Measurements from ENCODE around the gene SETX.
A peak's percentile ranks its signal among the peaks of the same experiment; 100 is the strongest.

Gene SETX

DNA sequence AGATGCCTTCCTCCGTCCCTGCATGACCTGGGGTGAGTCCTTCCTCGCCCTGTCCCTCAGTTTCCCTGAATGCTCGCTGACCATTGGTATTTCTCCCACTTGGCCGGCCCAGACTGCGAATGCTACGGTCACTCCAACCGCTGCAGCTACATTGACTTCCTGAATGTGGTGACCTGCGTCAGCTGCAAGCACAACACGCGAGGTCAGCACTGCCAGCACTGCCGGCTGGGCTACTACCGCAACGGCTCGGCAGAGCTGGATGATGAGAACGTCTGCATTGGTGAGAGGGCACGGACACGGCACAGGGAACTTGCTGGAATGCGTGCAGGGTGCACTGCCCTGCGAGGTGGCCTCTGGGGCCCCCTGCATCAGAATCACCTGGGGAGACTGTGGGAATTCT lies 115.8 kb downstream of the SETX start:
- no peak for DNase-seq

DNA sequence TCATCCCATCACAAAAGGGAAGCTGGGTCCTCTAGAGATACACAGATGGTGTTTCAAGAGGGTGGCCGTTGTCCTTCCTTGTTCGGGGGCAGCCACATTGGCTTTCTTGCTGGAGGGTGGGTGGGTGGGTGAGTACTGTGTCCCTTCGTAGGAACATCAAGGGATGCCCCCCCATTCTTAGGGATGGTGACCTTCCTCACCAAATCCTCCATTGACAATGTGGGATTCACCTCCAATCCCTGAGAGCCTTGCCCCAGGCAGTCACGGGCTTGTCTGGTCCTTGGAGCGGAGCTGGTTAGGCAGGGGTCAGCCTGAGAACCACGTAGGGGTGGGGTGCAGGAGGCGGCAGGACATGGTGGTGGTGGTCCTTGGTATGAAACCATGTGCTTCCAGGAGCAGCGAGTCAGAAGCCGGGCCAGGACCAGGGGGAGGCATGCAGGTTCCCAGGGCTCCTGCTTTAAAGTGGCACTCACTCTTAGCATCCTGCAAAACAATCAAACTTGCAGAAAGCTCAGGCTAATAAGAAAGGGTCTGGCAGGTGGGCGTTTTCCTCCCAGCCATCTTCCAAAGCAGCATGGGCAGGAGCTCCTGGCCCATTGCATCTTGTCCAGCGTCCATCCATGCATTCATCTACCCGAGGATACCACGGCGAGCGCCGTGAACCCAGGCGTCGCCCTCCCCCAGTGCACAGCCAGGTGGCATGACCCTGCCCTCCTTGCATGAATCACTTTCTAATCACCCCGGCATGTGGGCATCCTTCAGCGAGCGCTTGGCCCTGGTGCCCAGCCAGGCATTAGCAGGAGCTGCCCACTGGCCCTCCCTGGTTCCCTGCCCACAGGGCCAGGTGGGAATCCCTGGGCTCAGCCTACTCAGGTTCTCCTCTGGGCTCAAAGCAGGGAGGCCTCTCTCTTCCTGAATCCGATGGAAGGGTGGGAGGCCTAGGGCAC lies 116.5 kb downstream of the SETX start:
- DNase-seq = no peak

DNA sequence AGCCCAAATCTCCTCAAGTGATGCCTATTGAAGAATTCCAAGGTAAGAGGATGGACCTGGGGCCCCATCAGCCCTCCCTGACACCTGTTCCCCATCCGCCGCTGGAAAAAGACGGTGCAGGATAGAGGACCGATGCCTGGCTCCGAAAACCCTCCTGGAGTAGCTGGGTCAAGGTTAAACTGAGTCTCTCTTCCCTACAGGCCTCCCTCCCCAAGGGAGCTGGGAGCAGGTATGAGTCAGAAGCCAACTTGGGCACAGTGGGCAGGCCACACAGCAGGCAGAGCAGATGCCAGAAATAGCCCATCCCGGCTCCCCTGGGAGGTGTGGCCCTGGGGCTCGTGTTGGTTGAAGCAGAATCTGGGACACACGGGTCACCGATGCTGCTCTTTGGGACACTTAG lies 117.3 kb downstream of the SETX start:
- DNase-seq = no peak

DNA sequence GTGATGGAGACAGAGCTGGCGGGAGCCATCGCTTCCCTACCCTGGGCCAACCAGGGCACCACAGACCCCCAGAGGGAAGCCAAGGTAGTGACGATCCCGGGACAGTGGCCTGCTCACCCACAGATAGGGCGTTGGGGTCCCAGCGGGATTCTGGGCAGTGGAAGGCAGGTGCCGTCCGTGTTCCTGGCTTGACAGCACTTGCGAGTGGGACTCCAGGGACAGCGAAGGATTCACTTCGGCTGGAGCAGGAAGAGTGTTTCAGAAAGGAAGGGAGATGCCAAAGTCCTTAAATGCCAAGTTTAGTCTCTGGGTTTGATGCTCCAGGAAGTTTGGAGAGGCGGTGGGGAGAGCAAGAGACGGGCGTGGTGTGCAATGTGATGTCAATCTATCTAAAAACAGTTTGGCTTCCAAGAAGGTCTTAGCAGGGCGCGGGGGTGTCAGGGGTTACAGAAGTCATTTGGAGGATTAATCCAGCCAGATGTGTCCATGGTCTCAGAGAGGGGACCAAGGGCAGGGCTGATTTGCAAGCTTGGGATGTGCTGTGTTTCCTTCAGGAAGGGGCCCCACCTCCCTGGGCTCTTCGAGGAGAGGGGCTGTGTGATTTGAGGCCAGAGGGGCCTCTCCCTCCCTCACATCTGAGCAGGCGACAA lies 118.0 kb downstream of the SETX start:
- no peak for DNase-seq

DNA sequence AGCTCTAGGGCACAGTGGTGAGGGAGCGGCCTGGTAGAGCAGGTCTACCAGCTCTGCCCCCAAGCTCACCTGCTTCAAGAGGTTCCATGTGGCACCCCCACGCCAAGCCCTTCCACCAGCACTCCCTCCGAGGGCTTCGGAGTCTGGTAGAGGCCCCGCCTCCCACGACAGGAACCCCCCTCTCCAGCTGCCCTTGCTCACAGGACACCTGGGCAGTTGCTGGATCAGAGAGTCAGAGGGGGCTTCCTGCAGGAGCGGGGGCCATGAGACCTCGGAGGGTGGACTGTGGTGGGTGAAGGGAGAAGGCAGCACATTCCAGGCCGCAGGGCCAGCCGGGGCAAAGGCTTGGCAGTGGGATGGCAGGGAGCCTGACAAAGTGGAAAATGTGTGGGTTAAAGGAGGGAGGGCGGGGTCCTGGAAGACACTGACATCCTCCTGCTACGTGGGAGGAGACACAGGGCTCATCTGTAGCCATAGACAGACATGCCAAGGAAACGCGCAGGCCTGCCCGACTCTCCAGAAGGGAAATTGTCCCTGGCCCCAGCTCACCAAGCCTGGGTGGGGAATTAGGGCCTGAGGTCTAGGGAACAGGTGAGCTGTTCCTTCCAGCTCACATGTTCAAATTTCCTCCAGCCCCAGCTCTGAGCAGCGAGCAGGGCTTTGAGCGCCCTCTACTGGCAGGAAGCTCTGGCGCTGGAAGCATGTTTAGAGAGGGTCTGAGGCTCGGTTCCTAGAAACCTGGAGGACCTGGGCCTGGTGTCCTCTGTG lies 118.7 kb downstream of the SETX start:
- peak; percentile 84 for DNase-seq

DNA sequence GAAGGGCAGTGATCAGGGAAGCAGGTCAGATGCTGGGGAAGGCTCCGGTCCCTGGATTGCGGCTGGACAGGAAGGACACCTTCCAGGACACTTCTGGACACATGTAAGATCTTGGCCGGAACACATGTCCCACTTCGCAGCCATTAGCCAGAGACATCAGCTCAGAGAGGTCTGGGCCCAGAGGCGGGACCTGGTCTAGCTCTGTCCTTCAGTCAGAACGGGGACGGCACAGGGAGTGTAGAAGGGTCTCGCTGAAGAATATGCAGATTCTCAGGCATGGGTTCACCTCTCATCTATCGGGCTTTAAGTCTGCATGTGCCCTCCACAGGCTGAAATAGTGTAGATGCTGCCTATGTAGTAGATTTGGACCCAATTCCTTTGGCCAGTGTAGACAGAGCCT lies 119.7 kb downstream of the SETX start:
- no peak for DNase-seq

DNA sequence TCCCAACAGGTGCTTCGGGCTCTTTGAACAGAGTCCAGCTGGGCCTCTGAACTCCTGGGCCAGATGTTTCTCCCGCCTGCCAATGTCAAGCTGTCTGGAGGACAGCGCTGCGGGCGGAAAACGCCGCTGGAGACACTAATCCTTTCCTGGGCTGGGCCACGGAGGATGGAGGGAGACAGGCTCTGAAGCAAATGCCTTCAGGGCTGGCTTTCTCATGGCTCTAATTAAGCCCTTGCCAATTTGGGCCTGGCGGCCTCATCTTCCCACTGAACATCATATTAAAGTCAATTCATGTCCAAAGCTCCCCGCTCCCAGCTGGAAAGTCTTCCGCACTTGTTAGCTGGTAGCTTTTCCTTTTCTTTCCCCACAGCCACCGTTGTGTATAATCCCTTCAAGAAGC lies 120.3 kb downstream of the SETX start:
- no peak for DNase-seq

DNA sequence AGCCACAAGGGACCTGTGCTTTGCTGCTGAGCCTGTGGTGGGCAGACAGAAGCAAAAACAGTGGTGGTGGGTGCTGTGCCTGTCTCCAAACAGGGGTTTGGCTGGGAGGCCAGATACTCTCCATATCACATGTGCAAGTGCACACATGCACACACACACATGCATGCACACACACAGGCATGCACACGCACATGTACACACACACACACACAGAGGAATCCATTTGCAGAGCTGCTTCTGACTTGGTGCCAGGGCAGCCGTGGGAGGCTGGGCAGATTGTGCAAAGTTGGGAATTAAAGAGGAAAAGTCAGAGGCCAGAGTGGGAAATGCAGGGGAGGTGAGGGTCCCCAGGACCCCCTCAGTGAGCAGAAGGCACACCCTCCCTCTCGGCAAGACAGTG lies 121.6 kb downstream of the SETX start:
- no peak for DNase-seq

DNA sequence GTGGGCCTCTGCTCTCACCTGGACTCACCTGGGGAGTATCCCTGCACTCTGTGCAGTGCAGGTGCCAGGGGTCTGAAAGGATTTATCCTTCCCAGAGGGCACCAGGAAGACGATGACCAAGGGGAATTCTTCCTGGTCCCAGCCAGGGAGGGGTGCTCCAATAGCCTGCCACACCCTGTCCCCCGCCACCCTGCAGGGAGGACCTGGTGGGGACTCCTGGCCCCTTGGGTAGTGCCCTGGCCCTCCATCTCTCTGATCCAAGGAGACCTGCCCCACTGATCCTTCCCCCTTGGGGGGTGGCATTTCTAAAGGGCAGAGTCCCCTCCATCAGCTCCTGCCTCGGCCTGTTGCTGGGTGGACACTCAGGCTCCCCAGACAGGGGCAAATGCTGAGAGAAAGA lies 122.3 kb downstream of the SETX start:
- DNase-seq = no peak

DNA sequence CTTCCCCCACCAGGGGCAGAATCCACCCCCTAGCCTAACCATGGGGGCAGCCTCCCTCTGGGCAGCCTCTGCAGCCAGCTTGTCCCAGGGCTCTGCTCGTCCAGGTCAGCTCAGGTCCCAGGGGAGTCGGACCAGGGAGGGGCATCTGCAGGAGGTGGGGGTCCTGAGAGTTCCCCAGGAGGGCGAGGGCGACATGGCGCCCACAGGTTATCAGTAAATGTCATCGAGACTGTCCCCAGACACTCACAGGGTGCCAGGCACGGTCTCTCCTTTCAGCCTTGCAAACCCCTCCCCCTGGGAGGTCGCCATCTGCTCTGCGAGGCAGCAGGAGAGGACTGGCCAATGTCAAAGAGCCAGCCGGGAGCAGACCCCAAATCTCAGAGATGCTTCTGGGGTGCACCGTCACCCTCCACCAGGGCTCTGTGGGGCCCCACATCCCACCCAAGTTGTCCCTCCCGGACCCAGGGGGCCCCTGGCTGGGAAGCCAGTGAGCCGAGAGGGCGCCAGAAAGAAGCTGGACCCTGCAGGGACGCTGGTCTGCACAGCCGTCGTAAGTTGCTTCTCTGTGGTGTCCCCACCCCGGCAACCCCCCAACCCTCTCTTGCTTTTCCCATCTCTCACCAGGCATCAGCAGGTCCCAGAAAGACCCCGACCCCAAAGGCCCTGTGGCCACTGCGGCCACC lies 123.6 kb downstream of the SETX start:
- DNase-seq = no peak

DNA sequence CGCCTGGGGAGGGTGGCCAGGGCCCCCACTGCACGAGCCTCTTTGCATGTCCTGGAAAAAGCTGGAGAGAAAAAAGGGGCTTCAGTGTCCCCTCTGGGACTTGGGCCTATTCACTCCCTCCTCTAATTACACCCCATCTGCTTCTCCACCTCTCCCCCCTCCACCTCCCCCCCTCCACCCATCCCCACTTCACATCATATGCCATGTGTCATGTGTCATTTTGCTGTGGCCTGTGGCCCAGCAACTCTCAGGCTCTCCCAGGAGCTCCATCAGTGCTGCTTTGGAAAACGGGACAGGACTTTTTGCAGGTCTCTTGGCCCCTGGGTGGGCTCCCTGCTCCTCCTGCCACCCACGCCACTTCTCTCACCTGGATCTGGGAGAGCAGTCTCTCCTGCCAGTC lies 124.2 kb downstream of the SETX start:
- no peak for DNase-seq

DNA sequence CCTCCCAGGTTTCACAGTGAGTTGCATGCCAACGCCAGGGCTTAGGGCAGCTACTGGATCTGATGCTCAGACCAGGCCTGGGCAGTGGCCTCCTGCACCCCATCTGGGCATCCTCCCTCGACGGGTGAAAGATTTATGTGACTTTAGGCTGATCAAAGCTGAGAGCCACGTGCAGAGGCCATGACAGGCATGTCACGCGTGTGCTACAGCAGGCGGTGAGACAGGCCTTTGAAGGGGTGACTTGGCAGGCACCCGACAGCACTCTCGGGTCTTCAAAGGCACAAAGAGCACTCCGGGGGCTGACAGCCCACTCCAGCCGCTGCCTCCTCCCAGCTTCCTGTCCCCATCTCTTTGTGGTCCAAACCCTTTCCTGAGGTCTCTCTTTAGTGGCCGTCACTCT lies 126.7 kb downstream of the SETX start:
- no peak for DNase-seq

DNA sequence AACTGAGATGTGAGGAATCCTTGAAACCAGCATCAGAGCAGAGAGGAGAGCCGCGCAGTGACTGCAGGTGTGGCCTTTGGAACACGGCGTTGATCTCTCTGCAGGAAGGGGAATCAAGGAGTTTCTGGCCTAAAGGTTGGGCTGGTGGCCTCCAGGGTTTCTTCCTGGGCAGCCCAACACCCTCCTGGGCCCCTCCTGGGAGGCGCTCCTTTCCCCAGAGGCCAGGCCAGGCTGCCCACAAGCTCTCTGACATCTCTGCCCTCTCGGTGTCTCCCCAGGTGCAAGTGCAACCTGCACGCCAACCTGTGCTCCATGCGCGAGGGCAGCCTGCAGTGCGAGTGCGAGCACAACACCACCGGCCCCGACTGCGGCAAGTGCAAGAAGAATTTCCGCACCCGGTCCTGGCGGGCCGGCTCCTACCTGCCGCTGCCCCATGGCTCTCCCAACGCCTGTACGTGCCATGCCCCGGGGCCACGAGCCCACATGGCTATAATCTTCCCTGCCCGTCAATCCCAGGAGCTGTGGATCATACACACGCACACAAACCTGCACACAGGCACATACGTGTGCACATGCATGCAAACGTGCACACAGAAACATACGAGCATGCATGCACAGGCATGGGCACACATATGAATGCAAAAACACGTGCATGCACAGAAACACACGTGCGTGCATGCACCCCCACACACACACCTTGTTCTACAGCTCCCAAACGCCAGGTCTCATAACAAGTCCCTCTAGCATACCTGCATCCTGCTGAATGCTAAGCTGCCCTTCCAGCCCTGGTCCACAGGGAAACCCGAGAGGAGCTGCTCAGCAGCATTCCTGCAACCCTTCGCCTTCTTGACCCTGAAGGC lies 128.0 kb downstream of the SETX start:
- no peak for DNase-seq

DNA sequence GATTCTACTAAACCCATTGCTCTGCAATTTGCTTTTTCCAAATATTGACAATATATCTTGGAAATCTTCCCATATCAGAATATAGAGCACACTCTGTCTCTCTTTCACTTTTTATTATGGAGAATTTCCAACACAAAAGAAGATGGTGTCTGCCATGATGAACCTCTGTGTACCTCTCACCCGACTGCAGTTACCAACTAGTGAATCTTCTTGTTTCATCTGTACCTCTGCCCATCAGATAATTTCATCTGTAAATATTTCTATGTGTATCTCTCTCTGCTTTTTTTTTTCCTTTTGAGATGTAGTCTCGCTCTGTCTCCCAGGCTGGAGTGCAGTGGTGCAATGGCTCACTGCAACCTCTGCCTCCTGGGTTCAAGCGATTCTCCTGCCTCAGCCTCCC lies 130.1 kb downstream of the SETX start:
- no peak for DNase-seq

DNA sequence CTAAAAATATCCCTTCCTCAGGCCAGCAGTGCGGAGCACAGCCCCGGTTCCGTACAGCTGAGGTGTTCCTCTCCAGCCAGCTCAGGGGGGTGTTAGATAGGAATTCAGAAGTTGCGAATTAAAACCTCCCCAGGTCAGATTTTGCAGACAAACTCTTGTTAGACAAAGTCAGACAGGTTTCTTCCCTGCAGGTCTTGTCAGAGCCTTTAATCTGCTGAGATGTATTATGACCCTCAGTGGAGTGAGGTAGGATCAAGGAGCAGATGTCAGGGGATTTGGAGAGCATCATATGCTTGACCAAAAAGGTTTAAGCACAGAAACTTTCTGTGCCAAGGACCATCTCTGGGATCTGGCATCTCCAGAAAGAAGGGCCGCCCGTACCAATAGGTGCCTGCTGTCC lies 132.8 kb downstream of the SETX start:
- DNase-seq = no peak

DNA sequence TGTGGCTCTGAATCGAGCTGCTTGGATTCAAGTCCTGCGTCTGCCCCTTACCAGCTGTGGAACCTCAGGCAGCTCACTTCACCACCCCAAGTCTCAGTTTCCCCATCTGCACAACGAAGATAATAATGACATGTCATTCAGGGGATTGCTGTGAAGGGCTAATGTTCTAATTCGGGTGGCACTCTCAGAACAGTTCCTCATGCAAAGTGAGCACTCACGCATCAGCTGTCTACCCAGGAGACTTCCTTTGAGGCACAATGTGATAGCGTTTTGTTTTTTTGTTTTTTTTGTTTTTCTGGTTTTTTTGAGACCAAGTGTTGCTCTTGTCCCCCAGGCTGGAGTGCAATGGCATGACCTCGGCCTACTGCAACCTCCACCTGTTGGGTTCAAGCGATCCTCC lies 136.6 kb downstream of the SETX start:
- no peak for DNase-seq

DNA sequence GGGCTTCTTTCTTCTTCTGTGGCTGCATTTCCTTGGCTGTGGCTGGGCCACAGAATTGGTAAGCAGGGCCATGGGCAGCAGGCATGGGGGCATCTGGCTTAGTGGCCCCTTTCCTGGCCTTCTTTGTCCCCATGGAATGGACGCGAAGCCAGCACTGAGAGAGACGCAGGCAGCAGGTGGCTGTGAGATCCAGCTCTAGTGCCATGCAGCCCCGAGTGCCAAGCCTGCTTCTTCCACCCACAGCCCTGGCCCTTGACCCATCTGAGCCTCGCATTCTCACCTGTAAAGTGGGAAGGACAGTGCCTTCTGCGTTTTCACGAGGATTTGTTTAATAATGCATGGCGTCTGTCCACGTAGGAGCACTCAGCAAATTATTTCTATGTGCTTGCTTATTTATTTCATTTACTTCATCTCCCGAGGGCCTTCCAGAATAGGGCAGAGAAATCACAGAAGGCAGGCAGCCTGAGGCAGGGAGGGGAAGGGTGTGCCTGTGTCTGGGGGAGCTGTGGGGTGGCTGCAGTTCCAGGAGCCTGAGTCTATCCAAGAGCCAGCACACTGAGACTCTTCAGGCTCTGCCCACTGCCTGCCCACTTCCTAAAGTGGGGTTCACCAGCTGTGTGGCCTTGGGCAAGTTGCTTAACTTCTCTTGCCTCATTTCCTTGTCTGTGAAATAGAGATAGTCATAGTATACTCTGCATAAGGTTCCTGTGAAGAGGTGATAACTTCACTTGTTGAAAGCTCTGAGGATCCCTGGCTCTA lies 137.7 kb downstream of the SETX start:
- DNase-seq = no peak

DNA sequence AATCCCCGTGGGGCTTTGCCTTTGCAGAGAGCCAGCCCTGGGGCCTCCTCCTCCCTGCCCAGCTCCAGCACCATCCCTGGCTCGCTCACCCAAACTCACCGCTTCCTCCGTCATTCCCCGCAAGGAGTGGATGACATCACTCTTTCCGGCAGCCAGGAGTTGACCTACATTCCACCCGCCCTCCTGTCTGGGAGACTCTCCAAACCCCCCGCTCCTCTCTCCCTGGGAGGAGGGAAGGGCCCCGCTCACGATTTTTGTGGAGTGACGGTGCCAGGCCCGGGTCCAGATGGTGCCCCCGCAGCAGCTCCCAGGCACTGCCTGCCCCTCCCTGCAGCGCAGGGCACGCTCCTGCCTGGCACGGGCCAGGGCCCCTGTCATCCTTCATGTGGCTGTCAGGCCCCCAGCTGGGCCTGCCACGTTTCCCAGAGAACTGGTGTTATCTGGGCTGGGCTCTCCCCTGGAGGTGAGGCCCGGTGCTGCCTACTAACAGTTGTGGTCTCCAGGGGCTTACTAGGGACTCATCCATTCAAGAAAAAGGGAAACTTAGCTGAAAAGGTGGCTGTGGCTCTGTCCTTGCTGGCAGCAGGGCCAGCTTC lies 140.7 kb downstream of the SETX start:
- DNase-seq = no peak

DNA sequence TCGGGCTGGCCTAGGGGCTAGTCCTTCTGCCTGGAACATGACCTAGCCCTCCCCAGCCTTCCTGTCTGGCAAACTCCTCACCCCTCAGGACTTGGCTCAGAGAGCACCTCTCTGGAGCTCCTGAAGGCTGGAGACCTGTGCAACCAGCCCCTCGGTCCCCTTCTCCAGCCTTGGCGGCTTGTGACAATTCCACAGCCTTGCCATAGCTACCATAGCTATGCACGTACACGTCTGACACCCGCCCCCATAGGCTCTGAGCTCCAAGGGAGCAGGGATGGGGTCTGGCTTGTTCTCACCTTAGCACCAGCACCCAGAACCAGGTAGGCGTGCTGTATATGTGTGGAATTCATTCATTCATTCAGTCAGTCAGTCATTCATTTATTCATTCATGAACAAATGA lies 143.2 kb downstream of the SETX start:
- DNase-seq = no peak
